Body of pancreas (tissue), 4 donors: ENCODE data around the gene IRF7.

ENCODE experiments used
- CTCF ChIP-seq, 7 experiments: fragments of 450-650 bp in 4 of 7; fragments of 200-600 bp in 3 of 7; sonication (generic) in 3 of 7; IDR thresholded peaks; one replicate each; pipeline ENCODE4 v1.5.1; 2016 to 2019; ENCODE audit warnings: antibody characterized with exemption in 7 of 7
- POLR2A ChIP-seq, 3 donors: fragments of 450-650 bp; IDR thresholded peaks; one replicate each; pipeline ENCODE4 v1.6.1; 2016; ENCODE audit warnings: antibody characterized with exemption in 3 of 3, mild to moderate bottlenecking in 2 of 3

GRCh38 chr11:650482-650881, 34.7 kb upstream of the IRF7 start:
- no peak for TF ChIP-seq CTCF (IDR thresholded peaks at IDR 0.05)
- TF ChIP-seq POLR2A (IDR thresholded peaks at IDR 0.05): no peak
